NCI-H748 (cell line): ENCODE measurements around the gene RGS3.
A peak's percentile ranks its signal among the peaks of the same experiment; 100 is the strongest.
"Not testable (repeated sequence)": the region's sequence is repeated elsewhere in the genome, so short reads cannot be mapped to it uniquely, and the experiment has no call there.

Experiments used
- DNase-seq: peaks from one replicate; lab custom pipeline; 2025; ENCODE audit not compliant: unreplicated experiment; lab: John Stamatoyannopoulos, UW

RGS3 gene

GRCh38 chr9:113463418-113464285 lies at the start of gene RGS3:
TSS of gene RGS3 (plus strand) at chr9:113463727. CDS start at chr9:113463803, 76 bp downstream.
- DNase-seq: peak; percentile 95

GRCh38 chr9:113416149-113416721 lies 47.3 kb upstream of the RGS3 start:
- no peak for DNase-seq

- no peak for DNase-seq
Measured at GRCh38 chr9:113417370-113417769, 46.2 kb upstream of the RGS3 start.

- no peak for DNase-seq
Measured at GRCh38 chr9:113421726-113422125, 41.8 kb upstream of the RGS3 start.

GRCh38 chr9:113425072-113425471 lies 38.5 kb upstream of the RGS3 start:
- no peak for DNase-seq

- no peak for DNase-seq
Measured at GRCh38 chr9:113426701-113427100, 36.8 kb upstream of the RGS3 start.

GRCh38 chr9:113427629-113428028 lies 35.9 kb upstream of the RGS3 start:
- no peak for DNase-seq

GRCh38 chr9:113428062-113428615 lies 35.4 kb upstream of the RGS3 start:
- no peak for DNase-seq

GRCh38 chr9:113431191-113431590 lies 32.3 kb upstream of the RGS3 start:
- no peak for DNase-seq

GRCh38 chr9:113436728-113437515 lies 26.6 kb upstream of the RGS3 start:
- no peak for DNase-seq

- not testable (repeated sequence) for DNase-seq
Measured at GRCh38 chr9:113437716-113438115, 25.8 kb upstream of the RGS3 start.

- DNase-seq: no peak
Measured at GRCh38 chr9:113444736-113445135, 18.8 kb upstream of the RGS3 start.

GRCh38 chr9:113446323-113446740 lies 17.2 kb upstream of the RGS3 start:
- peak; percentile 62 for DNase-seq

GRCh38 chr9:113449376-113449775 lies 14.2 kb upstream of the RGS3 start:
- no peak for DNase-seq

GRCh38 chr9:113452113-113452605 lies 11.4 kb upstream of the RGS3 start:
- DNase-seq: no peak

- no peak for DNase-seq
Measured at GRCh38 chr9:113454914-113455761, 8.4 kb upstream of the RGS3 start.

GRCh38 chr9:113456235-113456634 lies 7.3 kb upstream of the RGS3 start:
- DNase-seq: no peak

GRCh38 chr9:113461285-113461684 lies 2.2 kb upstream of the RGS3 start:
- DNase-seq: no peak

- no peak for DNase-seq
Measured at GRCh38 chr9:113461943-113462342, 1.6 kb upstream of the RGS3 start.

- no peak for DNase-seq
Measured at GRCh38 chr9:113462781-113463286, 693 bp upstream of the RGS3 start.
